Neural cell (in vitro differentiated cells): ENCODE results near the gene BTBD16. TPM values are rescaled to one million over a fixed set of nuclear protein-coding genes. Genes with fewer than 3 reads are reported as not detected.

Source experiments
- H2AFZ ChIP-seq: fragments of 200-600, 300-800 bp; sonication (generic), shearing (Covaris generic); 2 replicates; pipeline ENCODE4 v1.6.0; 2014; ENCODE audit warnings: low read depth, mild to moderate bottlenecking, antibody characterized with exemption, low read length, moderate library complexity
- H3F3A ChIP-seq: fragments of 200-600 bp; shearing (Covaris generic); 2 replicates; pipeline ENCODE4 v1.6.1; 2016; ENCODE audit warnings: mild to moderate bottlenecking, moderate library complexity, mixed read lengths, antibody characterized with exemption, low read length; ENCODE audit not compliant: insufficient read depth, poor library complexity, severe bottlenecking
- H3K27ac ChIP-seq: fragments of 200-600, 300-800 bp; sonication (generic), shearing (Covaris generic); 2 replicates; pipeline ENCODE4 v1.5.1; 2014; ENCODE audit warnings: mild to moderate bottlenecking, low read length, moderate library complexity
- H3K27me3 ChIP-seq: fragments of 300-800, 200-600 bp; sonication (generic), shearing (Covaris generic); 2 replicates; pipeline ENCODE4 v1.6.0; 2014; ENCODE audit warnings: mild to moderate bottlenecking, low read depth, low read length, moderate library complexity; ENCODE audit not compliant: insufficient read depth
- H3K36me3 ChIP-seq: fragments of 300-800, 200-600 bp; sonication (generic), shearing (Covaris generic); 2 replicates; pipeline ENCODE4 v1.5.1; 2014; ENCODE audit warnings: mild to moderate bottlenecking, antibody characterized with exemption, low read length, moderate library complexity; ENCODE audit not compliant: insufficient read depth
- H3K4me2 ChIP-seq: fragments of 300-800, 200-600 bp; sonication (generic), shearing (Covaris generic); 2 replicates; pipeline ENCODE4 v1.6.0; 2014; ENCODE audit warnings: mild to moderate bottlenecking, low read length
- H3K4me3 ChIP-seq: fragments of 300-800, 200-600 bp; sonication (generic), shearing (Covaris generic); 2 replicates; pipeline ENCODE4 v1.5.1; 2014; ENCODE audit warnings: mild to moderate bottlenecking, low read length, moderate library complexity
- H3K79me2 ChIP-seq: fragments of 200-600 bp; shearing (Covaris generic); replicated peaks from 2 replicates; pipeline ENCODE4 v1.6.0; 2014; ENCODE audit warnings: mild to moderate bottlenecking, low read length, moderate library complexity; ENCODE audit not compliant: insufficient read depth
- H3K9ac ChIP-seq: fragments of 300-800, 200-600 bp; sonication (generic), shearing (Covaris generic); 2 replicates; pipeline ENCODE4 v1.6.1; 2016; ENCODE audit warnings: mild to moderate bottlenecking, low read length, mixed read lengths
- H3K9me2 ChIP-seq: fragments of 200-600 bp; shearing (Covaris generic); 2 replicates; pipeline ENCODE4 v1.6.1; 2016; ENCODE audit warnings: mild to moderate bottlenecking, low read length, mixed read lengths; ENCODE audit not compliant: insufficient read depth
- H3K9me3 ChIP-seq: fragments of 200-600, 300-800 bp; sonication (generic), shearing (Covaris generic); 2 replicates; pipeline ENCODE4 v1.6.1; 2016; ENCODE audit warnings: mild to moderate bottlenecking, mixed run types, low read length, moderate library complexity, mixed read lengths
- H4K20me1 ChIP-seq: fragments of 200-600 bp; shearing (Covaris generic); 2 replicates; pipeline ENCODE4 v1.6.1; 2016; ENCODE audit warnings: mild to moderate bottlenecking, mixed run types; ENCODE audit not compliant: insufficient read depth
- CTCF ChIP-seq: fragments of 450-650 bp; IDR thresholded peaks from 2 replicates; pipeline ENCODE4 v1.5.1; 2014; ENCODE audit warnings: antibody characterized with exemption, mild to moderate bottlenecking, moderate library complexity; ENCODE audit not compliant: poor library complexity, severe bottlenecking
- EP300 ChIP-seq: fragments of 450-650 bp; conservative IDR thresholded peaks from 2 replicates; pipeline ENCODE4 v1.6.1; 2014; ENCODE audit warnings: antibody characterized with exemption, mild to moderate bottlenecking, moderate library complexity; ENCODE audit not compliant: poor library complexity, severe bottlenecking
- EZH2 ChIP-seq: fragments of 200-600, 300-800 bp; shearing (Covaris generic), sonication (generic); IDR thresholded peaks from 2 replicates; pipeline ENCODE4 v1.6.1; 2014; ENCODE audit warnings: antibody characterized with exemption, low read length, borderline replicate concordance, mild to moderate bottlenecking; ENCODE audit not compliant: insufficient read depth, poor library complexity, severe bottlenecking
- MXI1 ChIP-seq: fragments of 450-650 bp; conservative IDR thresholded peaks from 2 replicates; pipeline ENCODE4 v1.6.1; 2014; ENCODE audit warnings: antibody characterized with exemption, mild to moderate bottlenecking; ENCODE audit not compliant: poor library complexity, severe bottlenecking
- POLR2AphosphoS5 ChIP-seq: IDR thresholded peaks from 2 replicates; pipeline ENCODE4 v1.6.1; 2012
- RAD21 ChIP-seq: fragments of 450-650 bp; conservative IDR thresholded peaks from 2 replicates; pipeline ENCODE4 v1.6.1; 2014; ENCODE audit warnings: antibody characterized with exemption, mild to moderate bottlenecking, moderate library complexity
- REST ChIP-seq: IDR thresholded peaks from 2 replicates; pipeline ENCODE4 v1.6.1; 2012; ENCODE audit warnings: borderline replicate concordance
- SMC3 ChIP-seq: fragments of 450-650 bp; conservative IDR thresholded peaks from 2 replicates; pipeline ENCODE4 v1.6.1; 2014; ENCODE audit warnings: antibody characterized with exemption, mild to moderate bottlenecking, moderate library complexity; ENCODE audit not compliant: poor library complexity
- TAF1 ChIP-seq: IDR thresholded peaks from 2 replicates; pipeline ENCODE4 v1.6.1; 2012; ENCODE audit warnings: low read depth
- polyA plus RNA-seq: library from polyadenylated mRNA; depleted of rRNA; stranded (reverse); fragments of >200 nt; gene quantifications from 2 replicates; pipeline ENCODE4 v1.2.3, GENCODE V29; 2014

The BTBD16 gene
- polyA plus RNA-seq, 1 donor from 2014 or later, result not detected

GRCh38 chr10:122294511-122295450 lies 23.7 kb downstream of the BTBD16 start:
- TF ChIP-seq EZH2 (no peak), MXI1 (no peak), SMC3 (no peak), REST (no peak), EP300 (no peak), CTCF (no peak), POLR2AphosphoS5 (no peak), RAD21 (no peak), TAF1 (no peak)
- Histone ChIP-seq H3K4me3 (no peak overlapping the region), H3K4me2 (no peak overlapping the region), H4K20me1 (no peaks in the 10 kb centered on the region), H3K9ac (no peak overlapping the region), H3K9me2 (no peaks in the 10 kb centered on the region), H3K79me2 (no peaks in the 10 kb centered on the region), H2AFZ (no peak overlapping the region), H3K27ac (no peak overlapping the region), H3K36me3 (no peaks in the 10 kb centered on the region), H3K27me3 (no peaks in the 10 kb centered on the region), H3F3A (no peaks in the 10 kb centered on the region), H3K9me3 (no peaks in the 10 kb centered on the region)

- H3K79me2 ChIP-seq, result no peaks in the 10 kb centered on the region
- no peak for TF ChIP-seq TAF1
- no peak for TF ChIP-seq RAD21
- TF ChIP-seq CTCF, result no peak
- no peak for TF ChIP-seq EP300
- no peak for TF ChIP-seq SMC3
These were observed 24.3 kb downstream of the BTBD16 start for GRCh38 chr10:122295451-122295809.

More at GRCh38 chr10:122295451-122295809, 24.3 kb downstream of the BTBD16 start:
- Histone ChIP-seq H3K36me3 (no peaks in the 10 kb centered on the region), H3K4me2 (no peak overlapping the region), H3K4me3 (no peak overlapping the region), H3K27ac (no peak overlapping the region), H3F3A (no peaks in the 10 kb centered on the region), H3K27me3 (no peaks in the 10 kb centered on the region), H3K9me2 (no peaks in the 10 kb centered on the region), H3K9ac (no peak overlapping the region), H2AFZ (no peak overlapping the region), H4K20me1 (no peaks in the 10 kb centered on the region), H3K9me3 (no peaks in the 10 kb centered on the region)
